ENCODE measurements around the gene CLMP. TPM values are rescaled to one million over a fixed set of nuclear protein-coding genes. Genes with fewer than 3 reads are reported as not detected.
"Not testable (repeated sequence)": the region's sequence is repeated elsewhere in the genome, so short reads cannot be mapped to it uniquely, and the experiment has no call there.

CLMP gene
- total and polyA plus RNA-seq, 2 experiments from 2014 or later = 7.1 to 18.4 TPM

GRCh38 chr11:123206791-123207434, 11.9 kb upstream of the CLMP start (continued):
- no peak for TF ChIP-seq ZNF462 (CRISPR knock-in tag; IDR thresholded peaks at IDR 0.05)
- TF ChIP-seq ZNF114 (CRISPR knock-in tag; IDR thresholded peaks at IDR 0.05) = no peak
- no peak for TF ChIP-seq CTCF (conservative IDR thresholded peaks at IDR 0.05; ENCODE audit: low read depth in 2 of 2)
- no peak for TF ChIP-seq EZH2phosphoT487 (IDR thresholded peaks at IDR 0.05; ENCODE audit: unreplicated experiment)
- no peak for TF ChIP-seq JUNB (IDR thresholded peaks at IDR 0.05; ENCODE audit: unreplicated experiment)
- TF ChIP-seq POLR2AphosphoS5 (IDR thresholded peaks at IDR 0.05; ENCODE audit: low read depth) = no peak
- no peak for TF ChIP-seq EZH2 (IDR thresholded peaks at IDR 0.05; ENCODE audit: low read depth, unreplicated experiment)

GRCh38 chr11:123206055-123206454, 11.0 kb upstream of the CLMP start:
- H4K20me1 ChIP-seq (replicated peaks; ENCODE audit: insufficient read depth); H3K36me3 Mint-ChIP-seq (ENCODE audit: low read depth); H3K27ac Mint-ChIP-seq; H3K4me3 Mint-ChIP-seq; H3K27me3 ChIP-seq (ENCODE audit: insufficient read depth); H3K79me2 ChIP-seq (replicated peaks; ENCODE audit: insufficient read depth); DNase-seq (ENCODE audit: low spot score); H3K27ac ChIP-seq (ENCODE audit: low read depth); H3K4me3 ChIP-seq; H2AFZ ChIP-seq; H3K36me3 ChIP-seq (ENCODE audit: insufficient read depth); H3K9me3 Mint-ChIP-seq; H3F3A ChIP-seq (replicated peaks; ENCODE audit: low read depth); H3K4me2 ChIP-seq; ATAC-seq; H3K9me2 ChIP-seq (ENCODE audit: insufficient read depth): not testable (repeated sequence)
- peaks cover 27% of the 10 kb centered on the region for H3K4me1 ChIP-seq (ENCODE audit: insufficient read depth)
- Mint-ChIP-seq H3K4me1 (peaks cover 27% of the 10 kb centered on the region), H3K27me3 (ENCODE audit: insufficient read depth, low read depth, poor library complexity) (peaks cover 15% of the 10 kb centered on the region)
